ENCODE results near the gene OR10V1. TPM values are rescaled to one million over a fixed set of nuclear protein-coding genes. Genes with fewer than 3 reads are reported as not detected.

The OR10V1 gene
- total and polyA plus RNA-seq, 9 of the 15 experiments (the other 6 are each of a cell fraction or from before 2014, with no cell fraction given): not detected

DNA sequence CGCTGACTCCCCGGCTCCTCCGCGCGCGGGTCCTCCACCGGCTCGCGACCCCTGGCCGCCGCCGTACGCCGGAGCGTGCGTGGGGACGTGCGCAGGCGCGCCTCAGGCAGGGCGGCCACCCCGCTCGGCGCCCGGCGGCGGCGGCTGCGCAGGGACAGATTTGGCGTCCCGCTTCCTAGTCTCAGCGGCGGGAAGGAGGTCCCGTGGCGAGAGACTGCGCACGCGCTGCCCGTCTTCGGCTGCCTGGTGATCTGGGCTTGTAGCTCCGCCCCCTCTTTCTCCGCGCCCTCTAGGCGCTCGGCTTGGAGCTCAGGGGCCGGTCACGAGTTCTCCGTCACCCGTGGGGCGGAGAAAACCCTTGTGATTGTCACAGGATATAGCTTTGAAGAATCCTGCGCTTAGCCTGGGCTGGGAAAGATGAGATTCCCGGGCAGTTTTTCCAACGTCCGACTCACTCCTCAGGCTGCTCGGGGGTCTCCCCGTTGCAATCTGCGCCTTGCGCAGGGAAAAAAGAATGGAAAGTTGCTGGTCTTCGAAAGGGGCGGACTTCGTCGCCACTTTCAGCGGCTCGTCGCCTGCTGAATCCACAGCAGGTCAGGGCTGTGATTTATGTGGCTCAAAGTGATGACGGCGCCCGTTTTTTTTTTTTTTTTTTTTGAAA lies 44.6 kb downstream of the OR10V1 start, which contains the start of gene PATL1 (continued):
- TF ChIP-seq, protein P1, sequence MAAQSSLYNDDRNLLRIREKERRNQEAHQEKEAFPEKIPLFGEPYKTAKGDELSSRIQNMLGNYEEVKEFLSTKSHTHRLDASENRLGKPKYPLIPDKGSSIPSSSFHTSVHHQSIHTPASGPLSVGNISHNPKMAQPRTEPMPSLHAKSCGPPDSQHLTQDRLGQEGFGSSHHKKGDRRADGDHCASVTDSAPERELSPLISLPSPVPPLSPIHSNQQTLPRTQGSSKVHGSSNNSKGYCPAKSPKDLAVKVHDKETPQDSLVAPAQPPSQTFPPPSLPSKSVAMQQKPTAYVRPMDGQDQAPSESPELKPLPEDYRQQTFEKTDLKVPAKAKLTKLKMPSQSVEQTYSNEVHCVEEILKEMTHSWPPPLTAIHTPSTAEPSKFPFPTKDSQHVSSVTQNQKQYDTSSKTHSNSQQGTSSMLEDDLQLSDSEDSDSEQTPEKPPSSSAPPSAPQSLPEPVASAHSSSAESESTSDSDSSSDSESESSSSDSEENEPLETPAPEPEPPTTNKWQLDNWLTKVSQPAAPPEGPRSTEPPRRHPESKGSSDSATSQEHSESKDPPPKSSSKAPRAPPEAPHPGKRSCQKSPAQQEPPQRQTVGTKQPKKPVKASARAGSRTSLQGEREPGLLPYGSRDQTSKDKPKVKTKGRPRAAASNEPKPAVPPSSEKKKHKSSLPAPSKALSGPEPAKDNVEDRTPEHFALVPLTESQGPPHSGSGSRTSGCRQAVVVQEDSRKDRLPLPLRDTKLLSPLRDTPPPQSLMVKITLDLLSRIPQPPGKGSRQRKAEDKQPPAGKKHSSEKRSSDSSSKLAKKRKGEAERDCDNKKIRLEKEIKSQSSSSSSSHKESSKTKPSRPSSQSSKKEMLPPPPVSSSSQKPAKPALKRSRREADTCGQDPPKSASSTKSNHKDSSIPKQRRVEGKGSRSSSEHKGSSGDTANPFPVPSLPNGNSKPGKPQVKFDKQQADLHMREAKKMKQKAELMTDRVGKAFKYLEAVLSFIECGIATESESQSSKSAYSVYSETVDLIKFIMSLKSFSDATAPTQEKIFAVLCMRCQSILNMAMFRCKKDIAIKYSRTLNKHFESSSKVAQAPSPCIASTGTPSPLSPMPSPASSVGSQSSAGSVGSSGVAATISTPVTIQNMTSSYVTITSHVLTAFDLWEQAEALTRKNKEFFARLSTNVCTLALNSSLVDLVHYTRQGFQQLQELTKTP (IDR thresholded peaks at IDR 0.05; ENCODE audit: low read depth in 1 of 2, partially characterized antibody in 2 of 2): peak in 1 of 2 experiments; percentile 84
- TF ChIP-seq, protein P2, sequence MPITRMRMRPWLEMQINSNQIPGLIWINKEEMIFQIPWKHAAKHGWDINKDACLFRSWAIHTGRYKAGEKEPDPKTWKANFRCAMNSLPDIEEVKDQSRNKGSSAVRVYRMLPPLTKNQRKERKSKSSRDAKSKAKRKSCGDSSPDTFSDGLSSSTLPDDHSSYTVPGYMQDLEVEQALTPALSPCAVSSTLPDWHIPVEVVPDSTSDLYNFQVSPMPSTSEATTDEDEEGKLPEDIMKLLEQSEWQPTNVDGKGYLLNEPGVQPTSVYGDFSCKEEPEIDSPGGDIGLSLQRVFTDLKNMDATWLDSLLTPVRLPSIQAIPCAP (CRISPR knock-in tag; IDR thresholded peaks at IDR 0.05; ENCODE audit: borderline replicate concordance): no peak
- TF ChIP-seq TEAD2 (tag; IDR thresholded peaks at IDR 0.05) (no peak), SMAD4 (CRISPR knock-in tag; conservative IDR thresholded peaks at IDR 0.05) (peak; percentile 67; the same call in 1 of the 2 replicates), CBX1 (IDR thresholded peaks at IDR 0.05; ENCODE audit: low read depth) (peak; percentile 36; the same call in 1 of the 2 replicates), BMI1 (IDR thresholded peaks at IDR 0.05; ENCODE audit: low read length) (no peak), MEIS2 (IDR thresholded peaks at IDR 0.05; ENCODE audit: partially characterized antibody) (peak; percentile 94), ZNF445 (CRISPR knock-in tag; IDR thresholded peaks at IDR 0.05; ENCODE audit: low read depth) (no peak), ZBTB17 (CRISPR knock-in tag; IDR thresholded peaks at IDR 0.05) (0 out of 2 replicates have a peak, but pooled peaks have one; percentile 44), HNRNPK (IDR thresholded peaks at IDR 0.05; ENCODE audit: low read depth, low read length, poor library complexity, severe bottlenecking) (no peak), CXXC5 (CRISPR knock-in tag; IDR thresholded peaks at IDR 0.05) (peak; percentile 79), ZNF263 (CRISPR knock-in tag; IDR thresholded peaks at IDR 0.05; ENCODE audit: borderline replicate concordance) (no peak), FOXA1 (IDR thresholded peaks at IDR 0.05; ENCODE audit: borderline replicate concordance) (no peak), EWSR1 (IDR thresholded peaks at IDR 0.05; ENCODE audit: borderline replicate concordance, low read depth, partially characterized antibody) (no peak), ZNF507 (tag; conservative IDR thresholded peaks at IDR 0.05) (no peak), U2AF2 (optimal IDR thresholded peaks at IDR 0.05; ENCODE audit: low read depth, low read length) (no peak), SIX5 (IDR thresholded peaks at IDR 0.05; ENCODE audit: borderline replicate concordance in 1 of 2, insufficient read depth in 1 of 2, low read depth in 1 of 2, low read length in 2 of 2) (no peak), ZNF561 (CRISPR knock-in tag; conservative IDR thresholded peaks at IDR 0.05) (no peak), ZNF239 (CRISPR knock-in tag; IDR thresholded peaks at IDR 0.05) (no peak)
- TF ChIP-seq, protein P3, sequence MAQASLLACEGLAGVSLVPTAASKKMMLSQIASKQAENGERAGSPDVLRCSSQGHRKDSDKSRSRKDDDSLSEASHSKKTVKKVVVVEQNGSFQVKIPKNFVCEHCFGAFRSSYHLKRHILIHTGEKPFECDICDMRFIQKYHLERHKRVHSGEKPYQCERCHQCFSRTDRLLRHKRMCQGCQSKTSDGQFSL (CRISPR knock-in tag; IDR thresholded peaks at IDR 0.05): no peak
- TF ChIP-seq, protein P3 (tag; IDR thresholded peaks at IDR 0.05): no peak
- TF ChIP-seq, protein P4, sequence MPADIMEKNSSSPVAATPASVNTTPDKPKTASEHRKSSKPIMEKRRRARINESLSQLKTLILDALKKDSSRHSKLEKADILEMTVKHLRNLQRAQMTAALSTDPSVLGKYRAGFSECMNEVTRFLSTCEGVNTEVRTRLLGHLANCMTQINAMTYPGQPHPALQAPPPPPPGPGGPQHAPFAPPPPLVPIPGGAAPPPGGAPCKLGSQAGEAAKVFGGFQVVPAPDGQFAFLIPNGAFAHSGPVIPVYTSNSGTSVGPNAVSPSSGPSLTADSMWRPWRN (IDR thresholded peaks at IDR 0.05; ENCODE audit: low read depth): no peak
